Endothelial cell of umbilical vein (primary cell): ENCODE measurements around the gene GOLIM4. TPM values are rescaled to one million over a fixed set of nuclear protein-coding genes. Genes with fewer than 3 reads are reported as not detected.

ENCODE experiments used
- Bru-seq: library from RNA; stranded (reverse); fragments of 400-500 nt; gene quantifications from one replicate; lab custom pipeline; 2021; lab: Mats Ljungman, UMichigan
- BruChase-seq, 2 experiments: library from RNA; stranded (reverse); fragments of 400-500 nt; gene quantifications; one replicate each; lab custom pipeline; 2021; lab: Mats Ljungman, UMichigan
- BruUV-seq: library from RNA; stranded (reverse); fragments of 400-500 nt; replicated peaks from 2 replicates; lab custom pipeline; 2021; lab: Mats Ljungman, UMichigan
- CTCF ChIA-PET: fragments of 300-600, 350-600 bp; sonication (Branson Sonifier 250); formaldehyde crosslinking; loops from one replicate; lab custom pipeline; 2021; ENCODE audit warnings: antibody characterized with exemption, inconsistent platforms; lab: Charles Lee
- POLR2A ChIA-PET: fragments of 300-600, 350-600 bp; sonication (Branson Sonifier 250); formaldehyde crosslinking; loops from one replicate; lab custom pipeline; 2021; ENCODE audit warnings: antibody characterized with exemption, inconsistent platforms; lab: Charles Lee
- DNase-seq: peaks from one replicate; pipeline ENCODE4 v3.0.0-alpha.2; 2011; ENCODE audit warnings: low read depth, low spot score
- FAIRE-seq: peaks from 2 replicates; lab custom pipeline; 2011; peaks lifted over from hg19 to GRCh38; lab: Jason Lieb, UNC
- H2AFZ ChIP-seq: 2 replicates; pipeline ENCODE4 v1.6.0; 2012; ENCODE audit warnings: low read depth, low read length, control low read depth, inconsistent platforms
- H3K27ac ChIP-seq: 2 replicates; pipeline ENCODE4 v1.5.1; 2011; ENCODE audit warnings: low read depth, mild to moderate bottlenecking, control low read depth, low read length, moderate library complexity; ENCODE audit not compliant: insufficient read depth
- H3K27me3 ChIP-seq, 2 experiments: 2 replicates each; pipeline versions ENCODE4 v1.6.0 to v1.6.1; 2011; ENCODE audit warnings: low read length in 2 of 2, mixed read lengths in 1 of 2; ENCODE audit not compliant: control insufficient read depth in 2 of 2, insufficient read depth in 2 of 2
- H3K36me3 ChIP-seq, 2 experiments: 2 replicates in 1 of 2; 3 replicates in 1 of 2; pipeline ENCODE4 v1.5.1; 2011; ENCODE audit warnings: low read length in 2 of 2, mild to moderate bottlenecking in 1 of 2, moderate library complexity in 1 of 2; ENCODE audit not compliant: control insufficient read depth in 2 of 2, insufficient read depth in 2 of 2; ENCODE audit errors: extremely low read depth in 1 of 2
- H3K4me1 ChIP-seq: 3 replicates; pipeline ENCODE4 v1.5.1; 2011; ENCODE audit warnings: mild to moderate bottlenecking, low read length; ENCODE audit not compliant: control insufficient read depth, insufficient read depth; ENCODE audit errors: extremely low read depth
- H3K4me2 ChIP-seq: 2 replicates; pipeline ENCODE4 v1.6.1; 2011; ENCODE audit warnings: low read length, control low read depth, mixed read lengths; ENCODE audit not compliant: insufficient read depth
- H3K4me3 ChIP-seq, 3 experiments: fragments of 200-600 bp in 1 of 3; sonication (generic), shearing (Covaris generic) in 1 of 3; replicated peaks in 1 of 3; 2 replicates each; pipeline ENCODE4 v1.5.1; 2011 to 2016; ENCODE audit warnings: control low read depth in 3 of 3, low read length in 3 of 3, mild to moderate bottlenecking in 2 of 3, inconsistent platforms in 1 of 3, low read depth in 1 of 3, moderate library complexity in 1 of 3; ENCODE audit not compliant: insufficient read depth in 1 of 3
- H3K79me2 ChIP-seq: 2 replicates; pipeline ENCODE4 v1.6.0; 2012; ENCODE audit warnings: low read length, inconsistent platforms; ENCODE audit not compliant: control insufficient read depth, insufficient read depth
- H3K9ac ChIP-seq: replicated peaks from 2 replicates; pipeline ENCODE3; 2011; ENCODE audit warnings: low read length, control low read depth; ENCODE audit not compliant: insufficient read depth; ENCODE audit errors: extremely low read depth
- H3K9me1 ChIP-seq: replicated peaks from 3 replicates; pipeline ENCODE4 v1.6.0; 2011; ENCODE audit warnings: mild to moderate bottlenecking, low read length; ENCODE audit not compliant: control insufficient read depth, insufficient read depth; ENCODE audit errors: extremely low read depth
- H3K9me3 ChIP-seq: replicated peaks from 2 replicates; pipeline ENCODE4 v1.5.1; 2012; ENCODE audit warnings: low read length, inconsistent platforms; ENCODE audit not compliant: control insufficient read depth, insufficient read depth
- H4K20me1 ChIP-seq: replicated peaks from 2 replicates; pipeline ENCODE3; 2011; ENCODE audit warnings: mild to moderate bottlenecking, low read length; ENCODE audit not compliant: control insufficient read depth, insufficient read depth; ENCODE audit errors: extremely low read depth
- JUN ChIP-seq: IDR thresholded peaks from 2 replicates; pipeline ENCODE4 v1.6.1; 2011; ENCODE audit warnings: borderline replicate concordance, low read depth; ENCODE audit not compliant: insufficient read length, insufficient read depth
- MAX ChIP-seq: IDR thresholded peaks from 2 replicates; pipeline ENCODE4 v1.6.1; 2011; ENCODE audit not compliant: insufficient read depth, insufficient read length
- POLR2A ChIP-seq: IDR thresholded peaks from 2 replicates; pipeline ENCODE4 v1.6.1; 2012; ENCODE audit warnings: low read depth, mild to moderate bottlenecking, control low read depth, low read length
- POLR2AphosphoS5 ChIP-seq: IDR thresholded peaks from 2 replicates; pipeline ENCODE4 v1.6.1; 2012; ENCODE audit warnings: low read depth, mild to moderate bottlenecking, control low read depth, low read length, moderate library complexity; ENCODE audit not compliant: insufficient read depth
- dilution Hi-C: fragments of 300-500 bp; cut with MboI; formaldehyde crosslinking; loops from one replicate; pipeline ENCODE4 v1.15.0; 2019; ENCODE audit warnings: low sequenced_read_pairs; ENCODE audit not compliant: extremely low pct_ligation_motif_present
- intact Hi-C: fragments of 100-400 bp; cut with micrococcal nuclease; formaldehyde crosslinking; loops from one replicate; pipeline ENCODE4 v1.10.0; 2022
- long read RNA-seq: library from polyadenylated mRNA; stranded (forward); transcript quantifications from one replicate; pipeline ENCODE4 v2.0.0, GENCODE V29; 2021
- polyA minus RNA-seq, 3 experiments: library from RNA; depleted of rRNA, polyadenylated mRNA; stranded (reverse); fragments of >200 nt; gene quantifications; 1 replicate in 1 of 3; 2 replicates in 2 of 3; pipeline ENCODE4 v1.2.3, GENCODE V29; 2011
- polyA plus RNA-seq, 4 experiments: library from polyadenylated mRNA; depleted of rRNA in 3 of 4; stranded (reverse) in 3 of 4; unstranded in 1 of 4; fragments of >200 nt; gene quantifications; 2 replicates each; pipeline versions ENCODE4 v1.2.1 to v1.2.3, GENCODE V29; 2011 to 2012; ENCODE audit warnings: missing spikeins in 1 of 4
- total RNA-seq: library from RNA; stranded (reverse); gene quantifications from 2 replicates; pipeline ENCODE4 v1.2.3, GENCODE V29; 2021

Gene GOLIM4
- total RNA-seq (39.7 and 40.8 TPM in 2 replicates), polyA plus RNA-seq (8.1 and 11.7 TPM in 2 replicates), polyA minus RNA-seq (23.3 and 23.5 TPM in 2 replicates), Bru-seq, nascent RNA (percentile 78 among the genes with signal in this experiment), BruChase-seq, experiment 1, labeled RNA remaining after a 6-hour chase (percentile 77 among the genes with signal in this experiment), BruChase-seq, experiment 2, labeled RNA remaining after a 2-hour chase (percentile 77 among the genes with signal in this experiment)
- 19.9 and 22.7 TPM in 2 replicates for polyA plus RNA-seq (2011; cell fraction: cytosol; rRNA removed)
- 15.5 and 24.0 TPM in 2 replicates for polyA plus RNA-seq (2011; cell fraction: nucleus; rRNA removed)
- polyA plus RNA-seq (2012), result 31.6 and 32.3 TPM in 2 replicates
- 37.2 TPM for polyA minus RNA-seq (2011; cell fraction: cytosol; rRNA and poly(A)+ RNA removed)
- polyA minus RNA-seq (2011; cell fraction: nucleus; rRNA and poly(A)+ RNA removed), result 14.7 and 17.3 TPM in 2 replicates
- long read RNA-seq, full-length matches to known transcripts, result 12 of 42 reads
- long read RNA-seq, partial matches to known transcripts, result 5 of 42 reads
- long read RNA-seq, other reads (novel, unspliced or antisense), result 25 of 42 reads

GRCh38 chr3:168095611-168096209 lies at the start of gene GOLIM4:
Gene GOLIM4 (minus strand): TSS chr3:168095924. CDS start chr3:168095285, 639 bp downstream.
- Histone ChIP-seq H3K9me1 (peaks cover 2% of the 10 kb centered on the region), H2AFZ (peak within 1 kb of the TSS; percentile 62), H3K9me3 (no peaks in the 10 kb centered on the region), H3K4me3 (peak within 1 kb of the TSS; percentile 49 to 82 (median 78)), H3K27me3 (no peaks in the 10 kb centered on the region), H3K4me1 (peaks cover 21% of the 10 kb centered on the region), H3K36me3 (no peaks in the 10 kb centered on the region), H3K9ac (peak within 1 kb of the TSS; percentile 65), H3K4me2 (peak within 1 kb of the TSS; percentile 56), H3K27ac (peak within 1 kb of the TSS; percentile 73), H4K20me1 (no peaks in the 10 kb centered on the region), H3K79me2 (peaks cover 35% of the 10 kb centered on the region)
- no peak for TF ChIP-seq MAX
- peak; percentile 72 for TF ChIP-seq POLR2A
- TF ChIP-seq POLR2AphosphoS5, result peak; percentile 58
- no peak for TF ChIP-seq JUN
- FAIRE-seq (peak; percentile 93), DNase-seq (peak; percentile 97)
- intact Hi-C loops, result loop anchor here (1.0 to 10.0 kb wide), 5 partner anchors 9 to 699 kb away; partner anchors contain the start of gene SERPINI1
- dilution Hi-C loops, result no loop called here
- BruUV-seq, result no TSS peak
- ChIA-PET POLR2A (interaction anchor here (0.7 kb wide), 1 partner anchor 42 kb away, joined by 5 read pairs; no protein-coding TSS in a partner anchor), CTCF (interaction anchor here (3.8 kb wide), 1 partner anchor 47 kb away, joined by 18 read pairs; no protein-coding TSS in a partner anchor)
